HepG2 (cell line): ENCODE measurements around the gene FKBP14. TPM values are rescaled to one million over a fixed set of nuclear protein-coding genes. Genes with fewer than 3 reads are reported as not detected.

Source experiments
- ATAC-seq: fragments of 200-7000 bp; cut with Tn5 transposase; 3 replicates; pipeline ENCODE4 v1.9.1; 2020; ENCODE audit warnings: mild to moderate bottlenecking, moderate library complexity
- BruUV-seq: library from RNA; stranded (reverse); fragments of 400-500 nt; replicated peaks from 2 replicates; lab custom pipeline; 2021; lab: Mats Ljungman, UMichigan
- CTCF ChIA-PET: fragments of 300-600 bp; formaldehyde crosslinking; extraction: SDS; loops from one replicate; lab custom pipeline; 2021; ENCODE audit warnings: low total read pairs, inconsistent platforms, low intra/inter-chr PET ratio; lab: Yijun Ruan, JAX
- POLR2A ChIA-PET: fragments of 350-600 bp; sonication (Branson Sonifier 250); formaldehyde crosslinking; loops from one replicate; lab custom pipeline; 2020; ENCODE audit warnings: antibody characterized with exemption, inconsistent platforms; lab: Yijun Ruan, JAX
- DNase-seq: peaks from one replicate; pipeline ENCODE4 v3.0.0-alpha.2; 2015; ENCODE audit warnings: low spot score
- FAIRE-seq: peaks from 3 replicates; lab custom pipeline; 2011; peaks lifted over from hg19 to GRCh38; lab: Jason Lieb, UNC
- H2AFZ ChIP-seq: one replicate; pipeline ENCODE4 v1.6.1; 2011; ENCODE audit warnings: low read length, inconsistent platforms
- H3K27ac ChIP-seq: fragments of 300-600 bp; 3 replicates; pipeline ENCODE4 v1.8.0; 2011; ENCODE audit warnings: mixed run types, mild to moderate bottlenecking, mixed read lengths, low read length, inconsistent platforms; ENCODE audit not compliant: insufficient read depth; ENCODE audit errors: extremely low read length
- H3K27me3 ChIP-seq, 2 experiments: fragments of 200-600 bp in 1 of 2; 2 replicates in 1 of 2; 3 replicates in 1 of 2; pipeline versions ENCODE4 v1.6.0 to v1.8.0; 2011; ENCODE audit warnings: low read length in 2 of 2, mild to moderate bottlenecking in 2 of 2, moderate library complexity in 2 of 2, inconsistent platforms in 1 of 2; ENCODE audit not compliant: insufficient read depth in 2 of 2, control insufficient read depth in 1 of 2
- H3K36me3 ChIP-seq, 2 experiments: fragments of 200-600 bp in 1 of 2; replicated peaks in 1 of 2; 2 replicates in 1 of 2; 3 replicates in 1 of 2; pipeline versions ENCODE4 v1.5.1 to v1.8.0; 2011; ENCODE audit warnings: low read length in 2 of 2, inconsistent platforms in 1 of 2; ENCODE audit not compliant: insufficient read depth in 2 of 2, control insufficient read depth in 1 of 2
- H3K4me1 ChIP-seq: 2 replicates; pipeline ENCODE4 v1.5.1; 2012; ENCODE audit warnings: low read length, inconsistent platforms; ENCODE audit not compliant: insufficient read depth
- H3K4me2 ChIP-seq: 2 replicates; pipeline ENCODE4 v1.6.0; 2011; ENCODE audit warnings: low read depth, low read length, inconsistent platforms
- H3K4me3 ChIP-seq, 3 experiments: fragments of 200-600 bp in 1 of 3; sonication (generic), shearing (Covaris generic) in 1 of 3; replicated peaks in 1 of 3; 2 replicates each; pipeline ENCODE4 v1.5.1; 2011 to 2016; ENCODE audit warnings: low read length in 3 of 3, inconsistent platforms in 2 of 3, low read depth in 2 of 3, mild to moderate bottlenecking in 2 of 3, control low read depth in 1 of 3, mixed read lengths in 1 of 3; ENCODE audit not compliant: insufficient read depth in 1 of 3
- H3K79me2 ChIP-seq: one replicate; pipeline ENCODE4 v1.6.1; 2011; ENCODE audit warnings: low read length, inconsistent platforms; ENCODE audit not compliant: insufficient read depth
- H3K9ac ChIP-seq: 2 replicates; pipeline ENCODE4 v1.6.0; 2011; ENCODE audit warnings: mild to moderate bottlenecking, low read depth, low read length, inconsistent platforms; ENCODE audit not compliant: insufficient read depth
- H3K9me3 ChIP-seq: 2 replicates; pipeline ENCODE4 v1.5.1; 2012; ENCODE audit warnings: mild to moderate bottlenecking, low read length
- H4K20me1 ChIP-seq: 2 replicates; pipeline ENCODE4 v1.6.0; 2011; ENCODE audit warnings: inconsistent platforms, mild to moderate bottlenecking, low read length, moderate library complexity; ENCODE audit not compliant: insufficient read depth
- GABPA ChIP-seq, 2 experiments: IDR thresholded peaks; 2 replicates each; pipeline ENCODE4 v1.6.1; 2011 to 2016; ENCODE audit warnings: low read depth in 2 of 2, low read length in 1 of 2, missing biosample characterization in 1 of 2, missing genetic modification characterization in 1 of 2
- HOXA3 ChIP-seq: sonication (generic); formaldehyde crosslinking; IDR thresholded peaks from 2 replicates; pipeline ENCODE4 v1.5.0; 2020; ENCODE audit warnings: missing genetic modification reagents
- HOXA9 ChIP-seq: sonication (generic); formaldehyde crosslinking; IDR thresholded peaks from 2 replicates; pipeline ENCODE4 v1.8.1; 2022; ENCODE audit warnings: missing genetic modification reagents, mild to moderate bottlenecking, moderate library complexity, borderline replicate concordance
- JDP2 ChIP-seq: sonication (generic); formaldehyde crosslinking; IDR thresholded peaks from 2 replicates; pipeline ENCODE4 v1.8.1; 2022; ENCODE audit warnings: missing genetic modification reagents, borderline replicate concordance
- NCOR1 ChIP-seq: fragments of 200-600 bp; sonication (generic); IDR thresholded peaks from 2 replicates; pipeline ENCODE4 v1.7.0; 2017; ENCODE audit warnings: antibody characterized with exemption, low read length, borderline replicate concordance
- RORA ChIP-seq: sonication (generic); formaldehyde crosslinking; IDR thresholded peaks from 2 replicates; pipeline ENCODE4 v1.5.0; 2020; ENCODE audit warnings: mild to moderate bottlenecking, missing genetic modification reagents, moderate library complexity
- TBL1XR1 ChIP-seq: fragments of 150-350 bp; IDR thresholded peaks from 2 replicates; pipeline ENCODE4 v1.6.1; 2014; ENCODE audit warnings: borderline replicate concordance, low read length; ENCODE audit not compliant: partially characterized antibody
- ZNF503 ChIP-seq: sonication (generic); formaldehyde crosslinking; IDR thresholded peaks from 2 replicates; pipeline ENCODE4 v1.4.0; 2020; ENCODE audit warnings: missing genetic modification reagents
- ZNF782 ChIP-seq: sonication (generic); formaldehyde crosslinking; IDR thresholded peaks from 2 replicates; pipeline ENCODE4 v1.4.0; 2020; ENCODE audit warnings: missing genetic modification reagents, mild to moderate bottlenecking, borderline replicate concordance
- WGBS: methylation state at CpG from one replicate; pipeline ENCODE4 v1.1.6; 2017; ENCODE audit warnings: low lambda C conversion rate; 5-methylcytosine and 5-hydroxymethylcytosine counted together
- in situ Hi-C: cut with HindIII; loops from 2 replicates; pipeline ENCODE4 v1.10.0; 2017; ENCODE audit warnings: low pct_unique_long_range_greater_than_20kb; ENCODE audit not compliant: extremely low pct_ligation_motif_present
- intact Hi-C: fragments of 100-400 bp; cut with micrococcal nuclease; formaldehyde crosslinking; loops from one replicate; pipeline ENCODE4 v1.10.0; 2022; ENCODE audit not compliant: unreplicated experiment
- polyA plus RNA-seq, 8 experiments: library from polyadenylated mRNA; depleted of rRNA in 3 of 8; stranded (reverse) in 7 of 8; unstranded in 1 of 8; fragments of >200 nt; fragmentation: Illumina TruSeq in 4 of 8; extraction: Trizol in 4 of 8; gene quantifications; 2 replicates each; pipeline versions ENCODE4 v1.2.1 to v1.2.3, GENCODE V29; 2011 to 2016; ENCODE audit warnings: low read depth in 4 of 8, missing spikeins in 1 of 8, mixed read lengths in 1 of 8; ENCODE audit not compliant: insufficient read depth in 1 of 8
- total RNA-seq, 5 experiments: library from RNA; depleted of rRNA; stranded (reverse); fragments of >200 nt; fragmentation: Illumina TruSeq; extraction: Trizol; gene quantifications; 2 replicates each; pipeline ENCODE4 v1.2.3, GENCODE V29; 2016; ENCODE audit warnings: low read depth in 1 of 5
- TF ChIP-seq, protein P1 (sequence below): sonication (generic); formaldehyde crosslinking; IDR thresholded peaks from 2 replicates; pipeline ENCODE4 v1.4.0; 2020; ENCODE audit warnings: missing genetic modification reagents
- TF ChIP-seq, protein P2 (sequence below): sonication (generic); formaldehyde crosslinking; IDR thresholded peaks from 2 replicates; pipeline ENCODE4 v1.4.0; 2020; ENCODE audit warnings: missing genetic modification reagents

FKBP14 gene
- total and polyA plus RNA-seq, 2 of the 13 experiments (the other 11 are each of a cell fraction or from before 2014, with no cell fraction given), result 20.0 to 32.3 TPM

- no peak overlapping the region for H3K4me3 ChIP-seq
- no peak for TF ChIP-seq NCOR1
- no peak for TF ChIP-seq TBL1XR1
- TF ChIP-seq HOXA9 (CRISPR knock-in tag), result no peak
- no peak for TF ChIP-seq JDP2 (CRISPR knock-in tag)
- no peak for TF ChIP-seq ZNF503 (CRISPR knock-in tag)
- TF ChIP-seq RORA, result no peak
- no peak for TF ChIP-seq HOXA3
- TF ChIP-seq, protein P1, sequence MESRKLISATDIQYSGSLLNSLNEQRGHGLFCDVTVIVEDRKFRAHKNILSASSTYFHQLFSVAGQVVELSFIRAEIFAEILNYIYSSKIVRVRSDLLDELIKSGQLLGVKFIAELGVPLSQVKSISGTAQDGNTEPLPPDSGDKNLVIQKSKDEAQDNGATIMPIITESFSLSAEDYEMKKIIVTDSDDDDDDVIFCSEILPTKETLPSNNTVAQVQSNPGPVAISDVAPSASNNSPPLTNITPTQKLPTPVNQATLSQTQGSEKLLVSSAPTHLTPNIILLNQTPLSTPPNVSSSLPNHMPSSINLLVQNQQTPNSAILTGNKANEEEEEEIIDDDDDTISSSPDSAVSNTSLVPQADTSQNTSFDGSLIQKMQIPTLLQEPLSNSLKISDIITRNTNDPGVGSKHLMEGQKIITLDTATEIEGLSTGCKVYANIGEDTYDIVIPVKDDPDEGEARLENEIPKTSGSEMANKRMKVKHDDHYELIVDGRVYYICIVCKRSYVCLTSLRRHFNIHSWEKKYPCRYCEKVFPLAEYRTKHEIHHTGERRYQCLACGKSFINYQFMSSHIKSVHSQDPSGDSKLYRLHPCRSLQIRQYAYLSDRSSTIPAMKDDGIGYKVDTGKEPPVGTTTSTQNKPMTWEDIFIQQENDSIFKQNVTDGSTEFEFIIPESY (CRISPR knock-in tag), result no peak
- TF ChIP-seq, protein P2, sequence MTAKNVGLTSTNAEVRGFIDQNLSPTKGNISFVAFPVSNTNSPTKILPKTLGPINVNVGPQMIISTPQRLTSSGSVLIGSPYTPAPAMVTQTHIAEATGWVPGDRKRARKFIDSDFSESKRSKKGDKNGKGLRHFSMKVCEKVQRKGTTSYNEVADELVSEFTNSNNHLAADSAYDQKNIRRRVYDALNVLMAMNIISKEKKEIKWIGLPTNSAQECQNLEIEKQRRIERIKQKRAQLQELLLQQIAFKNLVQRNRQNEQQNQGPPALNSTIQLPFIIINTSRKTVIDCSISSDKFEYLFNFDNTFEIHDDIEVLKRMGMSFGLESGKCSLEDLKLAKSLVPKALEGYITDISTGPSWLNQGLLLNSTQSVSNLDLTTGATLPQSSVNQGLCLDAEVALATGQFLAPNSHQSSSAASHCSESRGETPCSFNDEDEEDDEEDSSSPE (CRISPR knock-in tag), result no peak
- TF ChIP-seq GABPA (IDR thresholded peaks at IDR 0.05; ENCODE audit: low read depth, low read length), result no peak
- TF ChIP-seq GABPA (CRISPR knock-in tag; IDR thresholded peaks at IDR 0.05; ENCODE audit: low read depth), result no peak
- no peak for TF ChIP-seq ZNF782
- H3K9me3 ChIP-seq, result no peaks in the 10 kb centered on the region
- H3K79me2 ChIP-seq, result peaks cover 87% of the 10 kb centered on the region
- H3K9ac ChIP-seq, result no peak overlapping the region
- no TSS peak for BruUV-seq
- H3K36me3 ChIP-seq, result peaks cover 1 to 6% of the 10 kb centered on the region in 2 experiments; a peak in 2 of 5 replicates
- H4K20me1 ChIP-seq, result peaks cover 31% of the 10 kb centered on the region
- intact Hi-C loops, result no loop called here
- no peak overlapping the region for H3K4me2 ChIP-seq
- no peak for FAIRE-seq
- ChIA-PET CTCF (no interaction called here), POLR2A (interaction anchor here (1.4 to 2.1 kb wide), 2 partner anchors 8 to 11 kb away, joined by 3 to 11 read pairs; no protein-coding TSS in a partner anchor)
- no peak overlapping the region for H2AFZ ChIP-seq
- 98% methylated on average over 6 of the region's 6 CpGs for WGBS
- ATAC-seq, result no peak
- no peaks in the 10 kb centered on the region for H3K4me1 ChIP-seq
- H3K27me3 ChIP-seq, result no peaks in the 10 kb centered on the region
- no peak overlapping the region for H3K27ac ChIP-seq
- in situ Hi-C loops, result no loop called here
- DNase-seq, result no peak
Measured at GRCh38 chr7:29976673-29977415, 49.7 kb downstream of the FKBP14 start.
